ENCODE measurements around the gene GSTA1. TPM values are rescaled to one million over a fixed set of nuclear protein-coding genes. Genes with fewer than 3 reads are reported as not detected.
"Not testable (repeated sequence)": the region's sequence is repeated elsewhere in the genome, so short reads cannot be mapped to it uniquely, and the experiment has no call there.

The GSTA1 gene
- total RNA-seq, 1 experiment from 2014 or later, result not detected

- DNase-seq (ENCODE audit: low spot score), result no peak
These were observed 5.0 kb upstream of the GSTA1 start for GRCh38 chr6:52808660-52809059.

GRCh38 chr6:52802806-52803205 is 810 bp downstream of the GSTA1 start:
- DNase-seq (ENCODE audit: low spot score), result no peak

- DNase-seq (ENCODE audit: low spot score), result no peak
These were observed 2.3 kb downstream of the GSTA1 start for GRCh38 chr6:52801188-52801841.

- not testable (repeated sequence) for DNase-seq (ENCODE audit: low spot score)
These were observed 4.3 kb downstream of the GSTA1 start for GRCh38 chr6:52799272-52799671.

DNA sequence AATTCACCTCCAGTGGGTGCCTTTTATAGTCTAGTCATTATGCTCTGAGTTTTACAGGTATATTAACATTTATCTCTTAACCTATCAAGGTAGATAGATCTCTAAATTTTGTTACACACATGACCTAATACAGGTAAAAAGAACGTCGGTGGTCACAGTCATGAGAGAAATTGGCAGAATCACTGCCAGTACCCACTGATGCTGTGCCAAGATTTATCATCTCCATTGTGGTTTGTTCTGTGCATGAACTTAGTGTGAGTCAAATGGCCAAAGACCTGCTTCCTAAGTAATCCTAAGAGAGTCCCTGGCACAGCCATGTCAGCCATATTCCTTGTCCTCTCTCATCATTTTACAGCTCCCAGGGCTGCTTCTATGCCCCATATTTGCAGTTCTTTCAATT is 9.2 kb downstream of the GSTA1 start:
- DNase-seq (ENCODE audit: low spot score), result not testable (repeated sequence)

DNA sequence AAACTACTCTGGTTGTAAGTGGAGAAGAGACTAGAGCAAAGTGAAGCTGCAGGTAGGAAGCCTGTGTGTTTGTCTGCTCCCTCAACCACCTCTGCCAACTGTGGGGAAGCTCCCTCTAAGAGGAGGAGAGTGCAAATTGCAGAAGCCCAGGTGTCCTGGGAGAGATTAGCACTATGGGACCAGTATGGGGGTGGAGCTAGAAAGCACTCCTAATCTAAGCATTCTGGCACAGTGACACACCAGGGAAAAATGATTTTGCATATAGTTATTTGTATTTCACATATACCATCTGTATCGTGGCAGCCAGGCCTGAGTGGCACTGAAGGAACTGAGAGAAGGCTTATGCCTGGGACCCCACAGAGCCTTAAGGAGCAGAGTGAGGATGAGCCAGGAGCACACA is 12.8 kb downstream of the GSTA1 start:
- no peak for DNase-seq (ENCODE audit: low spot score)

DNA sequence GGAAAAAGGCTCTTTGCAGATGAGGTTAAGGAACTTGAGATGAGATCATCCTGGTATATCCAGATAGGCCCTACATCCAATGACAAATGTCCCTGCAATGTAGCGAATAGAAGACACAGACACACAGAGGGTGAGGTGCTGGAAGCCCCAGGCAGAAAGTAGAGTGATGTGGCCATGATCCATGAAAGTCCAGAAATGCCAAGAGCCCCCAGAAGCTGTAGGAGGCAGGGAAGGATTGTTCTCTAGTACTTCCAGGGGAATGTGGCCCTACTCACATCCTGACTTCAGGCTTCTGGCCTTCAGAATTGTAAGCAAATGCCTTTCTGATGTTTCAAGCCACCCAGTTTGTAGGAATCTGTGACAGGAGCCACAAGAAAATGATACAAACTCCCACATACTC is 14.0 kb downstream of the GSTA1 start:
- DNase-seq (ENCODE audit: low spot score), result peak; percentile 31

GRCh38 chr6:52788478-52788877 is 15.1 kb downstream of the GSTA1 start:
- no peak for DNase-seq (ENCODE audit: low spot score)

DNA sequence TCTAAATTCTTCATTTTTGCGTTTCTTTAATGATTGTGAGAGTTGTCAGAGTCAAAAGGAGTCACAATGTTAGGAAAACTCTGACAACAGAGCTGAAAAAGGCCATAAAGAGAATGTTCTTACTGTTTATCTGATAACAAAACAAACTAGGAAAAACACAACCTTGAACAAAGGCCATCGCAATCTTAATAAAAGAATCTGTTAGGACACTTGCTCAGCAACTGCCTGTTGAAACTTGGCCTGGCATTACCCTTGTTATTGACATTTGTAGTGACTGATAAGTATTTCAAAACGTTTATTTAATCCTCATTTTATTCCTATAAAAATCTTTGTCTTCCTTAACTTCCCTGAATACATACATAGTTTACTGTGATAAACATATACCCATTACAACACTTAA is 15.7 kb downstream of the GSTA1 start:
- DNase-seq (ENCODE audit: low spot score), result no peak

DNA sequence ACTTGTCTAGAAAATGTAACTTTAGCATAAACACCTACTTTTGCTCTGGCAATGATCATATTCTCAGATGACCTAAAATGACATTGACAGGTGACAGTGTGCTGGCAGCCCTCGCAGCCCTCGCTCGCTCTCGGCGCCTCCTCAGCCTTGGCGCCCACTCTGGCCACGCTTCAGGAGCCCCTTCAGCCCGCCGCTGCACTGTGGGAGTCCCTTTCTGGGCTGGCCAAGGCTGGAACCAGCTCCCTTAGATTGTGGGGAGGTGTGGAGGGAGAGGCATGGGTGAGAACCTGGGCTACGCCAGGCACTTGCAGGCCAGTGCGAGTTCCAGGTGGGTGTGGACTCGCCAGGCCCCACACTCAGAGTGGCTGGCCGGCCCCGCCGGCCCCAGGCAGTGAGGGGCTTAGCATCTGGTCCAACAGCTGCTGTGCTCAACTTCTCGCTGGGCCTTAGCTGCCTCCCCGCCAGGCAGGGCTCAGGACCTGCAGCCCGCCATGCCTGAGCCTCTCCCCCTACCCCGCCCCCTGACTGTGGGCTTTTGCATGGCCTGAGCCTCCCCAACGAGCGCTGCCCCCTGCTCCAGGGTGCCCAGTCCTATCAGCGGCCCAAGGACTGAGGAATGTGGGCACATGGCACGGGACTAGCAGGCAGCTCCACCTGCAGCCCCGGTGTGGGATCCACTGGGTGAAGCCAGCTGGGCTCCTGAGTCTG is 17.2 kb downstream of the GSTA1 start:
- no peak for DNase-seq (ENCODE audit: low spot score)

DNA sequence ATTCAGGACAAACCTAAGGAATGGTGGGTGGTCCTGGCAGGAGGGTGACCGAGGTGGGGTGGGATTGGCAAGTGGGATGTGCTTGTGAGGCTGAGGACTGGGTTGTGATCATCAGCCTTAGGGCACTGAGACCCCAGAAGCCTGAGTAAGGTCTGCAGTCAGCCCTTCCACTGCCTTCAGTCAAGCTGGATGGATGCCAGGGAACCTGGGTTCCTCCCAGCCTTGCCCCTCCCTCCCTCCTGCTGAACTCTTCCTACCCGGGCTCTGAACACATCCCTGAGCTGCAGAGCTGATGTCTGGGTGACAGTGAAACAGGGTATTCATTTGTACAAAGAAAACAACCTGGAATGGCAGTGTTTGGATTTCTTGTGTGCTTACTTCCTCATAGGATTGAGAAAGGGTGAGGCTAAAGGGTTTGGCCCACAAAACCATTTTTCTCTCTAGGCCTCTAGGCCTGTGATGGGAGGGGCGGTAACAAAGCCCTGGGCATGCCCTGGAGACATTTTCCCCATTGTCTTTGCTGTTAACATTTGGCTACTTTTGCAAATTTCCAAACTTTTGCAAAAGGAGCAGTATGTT is 20.8 kb downstream of the GSTA1 start:
- DNase-seq (ENCODE audit: low spot score), result not testable (repeated sequence)

GRCh38 chr6:52782209-52782608 is 21.4 kb downstream of the GSTA1 start:
- not testable (repeated sequence) for DNase-seq (ENCODE audit: low spot score)

DNA sequence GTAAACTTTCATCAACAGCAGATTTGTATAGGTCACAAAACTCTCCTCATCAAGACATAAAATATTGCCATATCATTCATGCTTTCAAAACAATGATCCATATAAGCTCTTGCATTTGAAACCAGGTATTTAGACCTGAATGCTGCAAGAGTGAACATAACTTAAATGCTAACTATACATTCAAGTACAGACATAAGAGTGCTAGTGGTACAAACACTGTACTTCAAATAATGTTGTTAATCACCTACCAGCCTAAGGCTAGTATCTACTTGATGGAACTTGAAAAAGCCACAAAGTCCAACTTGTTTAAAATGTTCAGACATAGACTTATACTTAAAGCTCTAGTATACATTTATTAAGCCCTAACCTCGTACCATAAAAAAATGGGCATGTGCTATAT is 24.4 kb downstream of the GSTA1 start:
- no peak for DNase-seq (ENCODE audit: low spot score)

GRCh38 chr6:52776711-52777351 is 26.8 kb downstream of the GSTA1 start:
- DNase-seq (ENCODE audit: low spot score), result not testable (repeated sequence)

DNA sequence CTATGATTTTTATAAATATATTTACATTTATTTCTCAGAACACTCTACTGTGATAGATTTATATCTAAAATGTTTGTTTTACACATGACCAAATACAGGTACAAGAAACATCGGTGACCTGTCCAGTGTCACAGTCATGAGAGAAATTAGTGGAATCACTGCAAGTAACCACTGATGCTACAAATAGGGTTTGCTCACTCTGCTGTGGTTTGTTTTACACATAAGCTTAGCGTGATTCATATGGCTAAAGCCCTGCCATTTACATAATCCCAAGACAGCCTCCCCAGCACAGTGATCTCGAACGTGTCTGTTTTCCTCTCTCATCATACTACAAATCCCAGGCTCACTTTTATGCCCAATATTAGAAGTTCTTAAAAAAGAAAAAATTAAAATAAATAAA is 34.2 kb downstream of the GSTA1 start:
- not testable (repeated sequence) for DNase-seq (ENCODE audit: low spot score)

DNA sequence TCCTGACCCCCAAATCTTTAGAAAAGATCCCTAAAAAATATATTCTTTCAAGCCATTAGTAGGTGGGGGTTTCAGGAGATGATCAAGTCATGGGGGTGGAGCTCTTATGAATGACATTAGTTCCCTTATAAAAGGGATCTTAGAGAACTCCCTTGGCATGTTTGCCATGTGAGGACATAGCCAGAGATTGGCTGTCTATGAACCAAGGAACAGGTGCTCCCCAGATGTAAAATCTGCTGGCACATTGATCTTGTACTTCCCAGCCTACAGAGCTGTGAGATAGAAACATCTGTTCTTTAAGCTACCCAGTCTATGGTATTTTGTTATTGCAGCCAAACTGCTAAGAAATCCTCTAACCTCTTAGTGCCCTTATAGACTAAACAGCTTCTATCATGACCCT is 36.0 kb downstream of the GSTA1 start:
- DNase-seq (ENCODE audit: low spot score), result not testable (repeated sequence)

DNA sequence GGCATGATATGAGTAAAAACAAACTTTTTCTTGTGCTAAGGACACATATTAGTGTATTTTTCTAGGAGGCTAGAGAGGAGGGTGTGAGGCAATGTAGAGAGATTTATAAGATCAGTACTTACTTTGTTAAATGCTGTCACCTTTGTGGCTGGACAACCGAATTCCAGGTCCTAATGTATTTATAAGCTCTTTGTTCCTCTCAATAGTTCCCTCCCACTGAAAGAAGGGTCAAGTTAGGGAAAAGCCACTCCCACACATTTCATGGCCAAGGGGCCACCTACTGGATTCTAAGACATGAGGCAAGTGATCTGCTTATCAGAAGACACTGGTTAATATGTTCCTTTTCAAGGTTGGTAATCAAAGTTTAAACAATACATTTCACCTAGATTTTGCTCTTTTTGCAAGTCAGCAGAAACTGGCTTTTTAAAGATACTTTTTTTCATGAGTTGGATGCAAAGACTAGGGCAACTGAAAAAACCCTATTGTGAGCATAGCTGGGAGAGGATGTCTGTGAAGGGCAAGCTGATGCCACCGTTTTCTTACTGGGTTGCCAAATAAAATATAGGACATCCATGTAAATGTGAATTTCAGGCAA is 40.2 kb downstream of the GSTA1 start, which contains the start of gene GSTA2:
Gene GSTA2 (minus strand): TSS at position 154 of the 595 bp plus-strand sequence. CDS start 5,528 bp downstream, outside the sequence.
- not testable (repeated sequence) for DNase-seq (ENCODE audit: low spot score)

DNA sequence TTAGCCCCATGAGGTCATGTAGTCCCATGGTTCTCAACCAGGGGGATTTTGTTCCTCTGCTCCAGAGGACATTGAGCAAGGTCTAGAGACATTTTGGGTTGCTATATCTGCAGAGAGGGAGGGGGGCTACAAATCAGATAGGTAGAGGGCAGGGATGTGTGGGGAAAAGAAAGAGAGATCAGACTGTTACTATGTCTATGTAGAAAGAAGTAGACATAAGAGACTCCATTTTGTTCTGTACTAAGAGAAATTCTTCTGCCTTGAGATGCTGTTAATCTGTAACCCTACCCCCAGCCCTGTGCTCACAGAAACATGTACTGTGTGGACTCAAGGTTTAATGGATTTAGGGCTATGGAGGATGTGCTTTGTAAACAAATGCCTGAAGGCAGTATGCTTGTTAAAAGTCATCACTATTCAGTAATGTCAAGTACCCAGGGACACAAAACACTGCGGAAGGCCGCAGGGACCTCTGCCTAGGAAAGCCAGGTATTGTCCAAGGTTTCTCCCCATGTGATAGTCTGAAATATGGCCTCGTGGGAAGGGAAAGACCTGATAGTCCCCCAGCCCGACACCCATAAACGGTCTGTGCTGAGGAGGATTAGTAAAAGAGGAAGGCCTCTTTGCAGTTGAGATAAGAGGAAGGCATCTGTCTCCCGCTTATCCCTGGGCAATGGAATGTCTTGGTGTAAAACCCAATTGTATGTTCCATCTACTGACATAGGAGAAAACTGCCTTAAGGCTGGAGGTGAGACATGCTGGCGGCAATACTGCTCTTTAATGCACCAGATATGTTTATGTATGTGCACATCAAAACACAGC is 41.7 kb downstream of the GSTA1 start:
- DNase-seq (ENCODE audit: low spot score), result not testable (repeated sequence)

DNA sequence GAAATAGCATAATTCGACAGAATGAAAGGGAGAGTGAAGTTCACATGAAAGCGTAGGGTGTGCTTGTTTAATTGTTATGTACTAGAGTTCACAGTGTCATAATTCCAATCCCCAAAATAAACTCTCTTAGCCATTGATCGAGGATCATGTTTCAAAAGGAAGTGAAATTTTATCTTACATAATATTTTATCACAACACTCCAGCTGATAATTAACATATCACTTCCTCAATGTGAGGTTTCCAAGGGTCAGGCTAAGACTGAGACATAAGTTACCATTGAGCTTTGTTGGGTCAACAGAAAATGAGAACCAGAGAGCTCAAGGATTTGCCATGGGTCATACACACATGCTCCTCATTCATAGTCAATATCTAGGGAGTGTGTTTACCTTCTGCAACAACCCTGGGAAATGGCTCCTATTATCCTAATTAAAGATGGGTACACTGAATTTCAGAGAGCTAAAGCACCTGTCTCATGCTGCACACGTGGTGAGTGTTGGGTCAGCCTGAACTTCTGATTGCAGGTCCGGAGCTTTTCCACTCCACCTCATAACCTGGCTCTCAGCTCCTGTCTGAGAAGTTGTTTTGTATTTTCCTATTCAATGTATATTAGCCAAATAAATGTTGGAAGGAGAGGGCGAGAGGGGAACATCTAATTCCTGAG is 43.4 kb downstream of the GSTA1 start:
- DNase-seq (ENCODE audit: low spot score), result no peak

DNA sequence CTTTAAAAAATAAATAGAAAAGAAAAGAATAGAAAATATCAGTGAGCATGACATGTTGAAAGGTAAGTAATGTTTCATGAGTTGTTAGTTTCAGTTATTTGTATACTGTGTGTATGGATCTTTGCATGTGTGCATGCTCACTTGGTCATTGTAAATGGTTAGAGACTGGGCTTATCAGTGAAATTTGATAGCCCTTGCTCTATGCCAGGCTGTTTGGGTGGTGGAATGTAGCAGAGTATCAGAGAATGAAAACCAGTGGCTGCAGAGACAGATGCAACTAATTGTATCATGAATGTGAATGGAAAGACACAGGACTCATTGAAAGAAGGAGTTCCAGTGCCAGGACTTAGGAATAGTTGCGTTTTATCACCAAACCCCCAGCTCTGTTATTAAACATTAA is 44.5 kb downstream of the GSTA1 start:
- DNase-seq (ENCODE audit: low spot score), result no peak
